HG02759 (cell line): Measurements from ENCODE around the gene ACOT2.
"Not testable (repeated sequence)": the region's sequence is repeated elsewhere in the genome, so short reads cannot be mapped to it uniquely, and the experiment has no call there.

Experiments used
- ATAC-seq: cut with Tn5 transposase; IDR thresholded peaks from one replicate; pipeline ENCODE4 v1.9.1; 2021; ENCODE audit warnings: mild to moderate bottlenecking, moderate library complexity; ENCODE audit not compliant: unreplicated experiment

Gene ACOT2

GRCh38 chr14:73569185-73569958 is at the start of gene ACOT2:
Gene ACOT2, plus strand, starts transcription at chr14:73569213. Its CDS starts 28 bp downstream, at chr14:73569241.
- peak; percentile 64 for ATAC-seq

DNA sequence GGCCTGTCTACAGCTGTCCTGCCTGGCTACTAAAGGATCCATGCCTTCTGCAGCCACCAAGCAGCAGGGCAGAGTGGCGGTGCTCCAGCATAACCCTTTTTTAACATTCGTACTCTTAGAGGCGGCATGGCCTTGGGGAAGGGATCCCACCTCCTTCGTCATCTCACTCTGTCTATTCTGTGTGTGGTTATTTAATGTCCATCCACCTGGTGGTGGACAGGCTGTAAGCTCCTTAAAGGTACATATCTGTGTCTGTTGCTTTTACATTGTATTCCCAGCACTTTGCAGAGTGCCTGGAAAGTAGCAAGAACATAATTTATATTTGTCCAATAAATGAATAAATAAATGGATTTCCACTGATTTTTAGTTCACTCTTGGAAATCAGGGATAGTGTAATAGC is 47.8 kb upstream of the ACOT2 start:
- no peak for ATAC-seq

- no peak for ATAC-seq
Observed at GRCh38 chr14:73524493-73524892, 44.5 kb upstream of the ACOT2 start.

GRCh38 chr14:73526036-73526984 is 42.7 kb upstream of the ACOT2 start:
- ATAC-seq: no peak

GRCh38 chr14:73529356-73529755 is 39.7 kb upstream of the ACOT2 start:
- ATAC-seq: not testable (repeated sequence)

GRCh38 chr14:73531971-73532370 is 37.0 kb upstream of the ACOT2 start:
- ATAC-seq: not testable (repeated sequence)

- not testable (repeated sequence) for ATAC-seq
Observed at GRCh38 chr14:73537244-73538045, 31.6 kb upstream of the ACOT2 start.

DNA sequence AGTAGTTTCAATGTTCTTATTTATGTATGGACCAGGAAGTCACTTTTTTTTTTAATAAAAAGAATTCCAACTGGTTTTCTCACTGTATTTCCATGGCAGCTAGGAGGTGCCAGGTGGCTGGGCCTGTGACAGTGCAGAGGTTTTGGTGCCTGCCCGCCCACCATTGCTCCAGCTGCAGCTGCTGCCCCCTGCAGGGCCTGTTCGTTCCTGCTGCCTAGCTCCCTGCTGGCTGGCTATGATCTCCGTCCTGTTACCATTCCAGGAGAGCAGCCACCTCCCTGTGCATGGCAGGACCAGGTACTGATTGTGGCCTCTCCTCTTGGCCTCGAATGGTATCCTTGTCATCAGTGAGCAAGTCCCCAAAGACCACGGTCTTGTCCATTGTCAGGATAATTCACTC is 30.0 kb upstream of the ACOT2 start:
- ATAC-seq: peak; percentile 75

DNA sequence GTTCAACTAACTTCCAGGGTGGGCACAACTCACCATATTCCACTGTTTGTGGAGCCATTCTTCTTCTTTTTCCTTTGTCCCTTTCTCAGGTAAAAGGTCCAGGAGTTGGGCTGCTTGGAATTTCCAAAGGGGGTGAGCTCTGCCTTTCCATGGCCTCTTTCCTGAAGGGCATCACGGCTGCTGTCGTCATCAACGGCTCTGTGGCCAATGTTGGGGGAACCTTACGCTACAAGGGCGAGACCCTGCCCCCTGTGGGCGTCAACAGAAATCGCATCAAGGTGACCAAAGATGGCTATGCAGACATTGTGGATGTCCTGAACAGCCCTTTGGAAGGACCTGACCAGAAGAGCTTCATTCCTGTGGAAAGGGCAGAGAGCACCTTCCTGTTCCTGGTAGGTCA is 26.1 kb upstream of the ACOT2 start:
- ATAC-seq: not testable (repeated sequence)

DNA sequence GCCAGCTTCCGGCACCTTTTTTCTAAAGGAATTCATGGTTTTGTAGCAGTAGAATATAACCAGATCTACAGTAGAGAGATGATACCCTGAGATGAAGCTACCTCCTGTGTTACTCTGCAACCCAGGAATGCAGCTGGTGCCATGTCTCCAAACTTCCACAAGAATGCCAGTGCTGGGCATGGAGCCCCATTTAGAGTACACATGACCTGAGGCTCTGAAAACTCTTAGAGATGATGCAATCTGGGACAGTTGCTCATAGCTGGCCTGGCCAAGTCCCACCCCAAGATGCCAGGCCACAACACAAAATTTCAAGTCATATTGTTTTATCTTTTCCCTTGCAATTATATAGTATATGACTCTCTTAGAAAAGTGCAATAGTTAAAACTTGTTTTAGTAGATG is 23.7 kb upstream of the ACOT2 start:
- ATAC-seq: not testable (repeated sequence)

GRCh38 chr14:73549097-73549496 is 19.9 kb upstream of the ACOT2 start:
- ATAC-seq: not testable (repeated sequence)

DNA sequence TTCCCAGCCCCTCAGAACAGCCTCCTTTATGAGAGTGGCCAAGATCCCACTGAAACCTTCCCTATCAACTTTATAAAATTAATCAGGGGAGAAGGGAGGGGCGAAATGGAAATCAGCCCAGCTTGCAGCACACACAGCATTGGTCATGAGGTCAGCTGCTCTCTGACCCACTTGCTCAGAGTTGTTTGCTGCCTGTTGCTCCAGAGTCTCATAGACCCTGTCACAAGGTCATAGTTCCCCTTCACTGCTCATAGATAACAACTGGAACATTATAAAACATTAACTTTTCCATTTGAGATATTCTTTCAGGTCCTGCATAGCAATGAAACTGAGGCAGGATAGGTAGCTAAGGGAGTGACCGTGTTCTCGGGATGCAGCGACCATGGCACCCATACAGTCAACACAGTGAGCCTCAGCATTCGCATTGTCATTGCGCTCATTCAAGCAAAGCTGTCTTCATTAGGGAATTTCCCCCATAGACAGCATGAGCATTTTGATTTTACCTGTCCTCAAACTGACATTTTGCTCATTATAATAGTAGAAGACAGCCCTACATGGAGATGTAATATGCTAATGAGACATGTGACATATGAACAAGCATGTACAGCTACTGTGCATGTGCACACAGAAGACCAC is 19.0 kb upstream of the ACOT2 start:
- not testable (repeated sequence) for ATAC-seq

DNA sequence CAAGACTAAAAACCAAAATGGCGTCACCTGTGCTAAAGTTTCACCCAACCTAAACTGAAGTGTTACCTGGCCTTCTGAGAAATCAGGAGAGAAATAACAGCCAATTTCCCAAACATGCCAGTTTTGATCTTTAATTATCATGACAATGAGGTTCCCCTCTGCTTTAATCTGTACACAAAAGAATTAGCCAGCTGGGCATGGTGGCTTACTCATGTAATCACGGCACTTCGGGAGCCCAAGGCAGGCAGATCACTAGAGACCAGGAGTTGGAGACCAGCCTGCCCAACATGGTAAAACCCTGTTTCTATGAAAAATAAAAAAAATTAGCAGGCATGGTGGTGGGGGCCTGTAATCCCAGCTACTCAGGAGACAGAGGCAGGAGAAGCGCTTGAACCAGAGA is 15.2 kb upstream of the ACOT2 start:
- no peak for ATAC-seq

DNA sequence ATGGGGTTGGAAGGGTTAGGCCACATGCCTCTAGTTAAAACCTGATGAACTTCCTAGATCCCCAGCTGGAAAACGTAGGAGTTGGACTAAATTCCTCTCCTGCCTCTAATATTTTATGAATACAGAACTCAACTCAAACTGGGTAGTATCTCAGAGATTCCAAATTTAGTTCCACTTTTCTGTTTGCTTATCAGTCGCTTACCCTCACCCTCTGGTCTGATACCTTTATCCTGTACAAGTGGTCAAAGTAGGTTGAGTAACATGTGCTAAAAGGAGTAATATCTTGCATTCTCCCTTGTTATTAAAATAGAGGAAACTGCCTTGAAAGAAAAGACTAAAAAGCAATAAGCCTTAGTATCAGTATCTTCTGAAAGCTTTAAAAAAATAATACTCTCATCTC is 11.8 kb upstream of the ACOT2 start:
- not testable (repeated sequence) for ATAC-seq

GRCh38 chr14:73558238-73558637 is 10.8 kb upstream of the ACOT2 start:
- not testable (repeated sequence) for ATAC-seq

DNA sequence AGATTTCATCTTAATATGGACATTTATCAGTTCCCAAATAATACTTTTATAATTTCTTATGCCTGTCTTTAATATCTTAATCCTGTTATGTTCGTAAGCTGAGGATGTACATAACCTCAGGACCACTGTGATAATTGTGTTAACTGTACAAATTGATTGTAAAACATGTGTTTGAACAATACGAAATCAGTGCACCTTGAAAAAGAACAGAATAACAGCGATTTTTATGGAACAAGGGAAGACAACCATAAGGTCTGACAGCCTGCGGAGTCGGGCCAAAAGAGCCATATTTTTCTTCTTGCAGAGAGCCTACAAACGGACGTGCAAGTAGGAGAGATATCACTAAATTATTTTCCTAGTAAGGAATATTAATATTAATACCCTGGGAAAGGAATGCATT is 6.8 kb upstream of the ACOT2 start:
- ATAC-seq: not testable (repeated sequence)

DNA sequence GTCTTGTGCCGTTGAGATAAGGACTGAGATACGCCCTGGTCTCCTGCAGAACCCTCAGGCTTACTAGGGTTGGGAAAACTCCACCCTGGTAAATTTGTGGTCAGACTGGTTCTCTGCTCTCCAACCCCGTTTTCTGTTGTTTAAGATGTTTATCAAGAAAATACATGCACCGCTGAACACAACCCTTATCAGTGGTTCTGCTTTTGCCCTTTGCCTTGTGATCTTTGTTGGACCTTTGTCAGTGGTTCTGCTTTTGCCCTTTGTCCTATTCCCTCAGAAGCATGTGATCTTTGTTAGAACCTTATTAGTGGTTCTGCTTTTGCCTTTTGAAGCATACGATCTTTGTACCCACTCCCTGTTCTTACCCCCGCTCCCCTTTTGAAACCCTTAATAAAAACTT is 6.3 kb upstream of the ACOT2 start:
- ATAC-seq: not testable (repeated sequence)

DNA sequence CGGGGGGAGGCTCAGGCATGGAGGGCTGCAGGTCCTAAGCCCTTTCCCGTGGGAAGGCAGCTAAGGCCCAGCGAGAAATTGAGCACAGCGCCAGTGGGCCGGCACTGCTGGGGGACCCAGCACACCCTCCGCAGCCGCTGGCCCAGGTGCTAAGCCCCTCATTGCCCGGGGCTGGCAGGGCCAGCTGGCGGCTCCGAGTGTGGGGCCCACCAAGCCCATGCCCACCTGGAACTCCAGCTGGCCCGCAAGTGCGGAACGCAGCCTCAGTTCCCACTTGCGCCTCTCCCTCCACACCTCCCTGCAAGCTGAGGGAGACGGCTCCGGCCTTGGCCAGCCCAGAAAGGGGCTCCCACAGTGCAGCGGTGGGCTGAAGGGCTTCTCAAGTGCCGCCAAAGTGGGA is 2.6 kb upstream of the ACOT2 start:
- ATAC-seq: not testable (repeated sequence)

GRCh38 chr14:73566935-73567334 is 2.1 kb upstream of the ACOT2 start:
- not testable (repeated sequence) for ATAC-seq

GRCh38 chr14:73567358-73567757 is 1.7 kb upstream of the ACOT2 start:
- ATAC-seq: no peak
